ENCODE measurements around the gene COG5.

COG5 gene

GRCh38 chr7:107196834-107197610 is 366.7 kb downstream of the COG5 start:
- H3K4me3 ChIP-seq (IDR thresholded peaks at IDR 0.05; ENCODE audit: insufficient read depth, low read depth, low read length): no peak overlapping the region
- H3K36me3 ChIP-seq (ENCODE audit: insufficient read depth): no peaks in the 10 kb centered on the region
- TF ChIP-seq CTCF (conservative IDR thresholded peaks at IDR 0.05; ENCODE audit: low read depth, low read length): no peak
- H3K27me3 ChIP-seq (ENCODE audit: insufficient read depth, low read depth): no peaks in the 10 kb centered on the region
- H4K20me1 ChIP-seq (ENCODE audit: insufficient read depth): no peaks in the 10 kb centered on the region
- H3K4me1 ChIP-seq (ENCODE audit: low read depth, poor library complexity, severe bottlenecking): no peaks in the 10 kb centered on the region
- H3K9ac ChIP-seq: no peak overlapping the region
- no peak overlapping the region for H3K4me2 ChIP-seq
- no peak overlapping the region for H3K27ac ChIP-seq
- no peaks in the 10 kb centered on the region for H3K79me2 ChIP-seq (ENCODE audit: insufficient read depth, low read depth)
- no peak overlapping the region for H2AFZ ChIP-seq (ENCODE audit: low read depth)

- no peak for TF ChIP-seq CTCF (conservative IDR thresholded peaks at IDR 0.05; ENCODE audit: low read depth, low read length)
- Histone ChIP-seq H3K27ac (no peak overlapping the region), H3K4me1 (ENCODE audit: low read depth, poor library complexity, severe bottlenecking) (no peaks in the 10 kb centered on the region), H3K36me3 (ENCODE audit: insufficient read depth) (no peaks in the 10 kb centered on the region), H3K4me2 (no peak overlapping the region), H3K4me3 (IDR thresholded peaks at IDR 0.05; ENCODE audit: insufficient read depth, low read depth, low read length) (no peak overlapping the region), H2AFZ (ENCODE audit: low read depth) (no peak overlapping the region), H3K27me3 (ENCODE audit: insufficient read depth, low read depth) (no peaks in the 10 kb centered on the region), H3K79me2 (ENCODE audit: insufficient read depth, low read depth) (no peaks in the 10 kb centered on the region), H4K20me1 (ENCODE audit: insufficient read depth) (no peaks in the 10 kb centered on the region), H3K9ac (no peak overlapping the region)
Observed at GRCh38 chr7:107194052-107194451, 369.7 kb downstream of the COG5 start.

GRCh38 chr7:107190090-107190489 is 373.6 kb downstream of the COG5 start:
- Histone ChIP-seq H4K20me1 (ENCODE audit: insufficient read depth) (no peaks in the 10 kb centered on the region), H3K79me2 (ENCODE audit: insufficient read depth, low read depth) (no peaks in the 10 kb centered on the region), H3K4me1 (ENCODE audit: low read depth, poor library complexity, severe bottlenecking) (no peaks in the 10 kb centered on the region), H3K27me3 (ENCODE audit: insufficient read depth, low read depth) (no peaks in the 10 kb centered on the region), H2AFZ (ENCODE audit: low read depth) (no peak overlapping the region), H3K4me2 (no peak overlapping the region), H3K36me3 (ENCODE audit: insufficient read depth) (no peaks in the 10 kb centered on the region), H3K4me3 (IDR thresholded peaks at IDR 0.05; ENCODE audit: insufficient read depth, low read depth, low read length) (no peak overlapping the region), H3K27ac (no peak overlapping the region), H3K9ac (no peak overlapping the region)
- no peak for TF ChIP-seq CTCF (conservative IDR thresholded peaks at IDR 0.05; ENCODE audit: low read depth, low read length)

GRCh38 chr7:107187774-107188173 is 375.9 kb downstream of the COG5 start:
- Histone ChIP-seq H3K4me2 (no peak overlapping the region), H3K27ac (no peak overlapping the region), H3K27me3 (ENCODE audit: insufficient read depth, low read depth) (no peaks in the 10 kb centered on the region), H3K36me3 (ENCODE audit: insufficient read depth) (no peaks in the 10 kb centered on the region), H4K20me1 (ENCODE audit: insufficient read depth) (no peaks in the 10 kb centered on the region), H3K4me1 (ENCODE audit: low read depth, poor library complexity, severe bottlenecking) (no peaks in the 10 kb centered on the region), H3K4me3 (IDR thresholded peaks at IDR 0.05; ENCODE audit: insufficient read depth, low read depth, low read length) (no peak overlapping the region), H3K79me2 (ENCODE audit: insufficient read depth, low read depth) (no peaks in the 10 kb centered on the region), H3K9ac (no peak overlapping the region), H2AFZ (ENCODE audit: low read depth) (no peak overlapping the region)
- TF ChIP-seq CTCF (conservative IDR thresholded peaks at IDR 0.05; ENCODE audit: low read depth, low read length): no peak

All from KMS-11 (cell line).